Type B pancreatic cell (in vitro differentiated cells): ENCODE measurements around the gene AHCYL2. TPM values are rescaled to one million over a fixed set of nuclear protein-coding genes. Genes with fewer than 3 reads are reported as not detected.

Experiments
- DNase-seq: peaks from one replicate; pipeline ENCODE4 v3.0.0; 2021; ENCODE audit warnings: mixed read lengths; ENCODE audit not compliant: unreplicated experiment; ENCODE audit errors: extremely low spot score
- H3K27ac Mint-ChIP-seq: 2 replicates; pipeline ENCODE4 v1.8.0; 2021; ENCODE audit warnings: mild to moderate bottlenecking, mixed read lengths
- H3K27me3 Mint-ChIP-seq: 2 replicates; pipeline ENCODE4 v1.8.0; 2021; ENCODE audit warnings: mixed read lengths
- H3K36me3 Mint-ChIP-seq: 2 replicates; pipeline ENCODE4 v1.8.0; 2021; ENCODE audit warnings: mixed read lengths
- H3K4me1 Mint-ChIP-seq: one replicate; pipeline ENCODE4 v1.8.0; 2021; ENCODE audit warnings: mixed read lengths; ENCODE audit not compliant: unreplicated experiment
- H3K4me3 Mint-ChIP-seq: 2 replicates; pipeline ENCODE4 v1.8.0; 2021; ENCODE audit warnings: mild to moderate bottlenecking, mixed read lengths
- H3K9me3 Mint-ChIP-seq: 2 replicates; pipeline ENCODE4 v1.8.0; 2021; ENCODE audit warnings: mixed read lengths
- long read RNA-seq: library from polyadenylated mRNA; unstranded; transcript quantifications from one replicate; pipeline ENCODE4 v2.0.0, GENCODE V29; 2020
- total RNA-seq: library from RNA; stranded (reverse); gene quantifications from 2 replicates; pipeline ENCODE4 v1.2.1, GENCODE V29; 2021; ENCODE audit warnings: low replicate concordance
- TF ChIP-seq, protein P1 (sequence below): fragments of 200-600 bp; sonication (generic); conservative IDR thresholded peaks from 2 replicates; pipeline ENCODE4 v1.5.0; 2021; ENCODE audit warnings: antibody characterized with exemption, mild to moderate bottlenecking

AHCYL2 gene
- total RNA-seq, result 15.7 and 27.8 TPM in 2 replicates
- long read RNA-seq, partial matches to known transcripts, result 0 of 5 reads
- long read RNA-seq, other reads (novel, unspliced or antisense), result 2 of 5 reads

GRCh38 chr7:129224251-129225205, at the start of gene AHCYL2:
AHCYL2 (plus strand) TSS chr7:129225030.
- Mint-ChIP-seq H3K4me3 (peak within 1 kb of the TSS; percentile 94), H3K36me3 (no peaks in the 10 kb centered on the region), H3K27ac (peak within 1 kb of the TSS; percentile 94), H3K4me1 (peaks cover 30% of the 10 kb centered on the region), H3K9me3 (no peaks in the 10 kb centered on the region), H3K27me3 (no peaks in the 10 kb centered on the region)
- DNase-seq, result peak; percentile 97
- TF ChIP-seq, protein P1, sequence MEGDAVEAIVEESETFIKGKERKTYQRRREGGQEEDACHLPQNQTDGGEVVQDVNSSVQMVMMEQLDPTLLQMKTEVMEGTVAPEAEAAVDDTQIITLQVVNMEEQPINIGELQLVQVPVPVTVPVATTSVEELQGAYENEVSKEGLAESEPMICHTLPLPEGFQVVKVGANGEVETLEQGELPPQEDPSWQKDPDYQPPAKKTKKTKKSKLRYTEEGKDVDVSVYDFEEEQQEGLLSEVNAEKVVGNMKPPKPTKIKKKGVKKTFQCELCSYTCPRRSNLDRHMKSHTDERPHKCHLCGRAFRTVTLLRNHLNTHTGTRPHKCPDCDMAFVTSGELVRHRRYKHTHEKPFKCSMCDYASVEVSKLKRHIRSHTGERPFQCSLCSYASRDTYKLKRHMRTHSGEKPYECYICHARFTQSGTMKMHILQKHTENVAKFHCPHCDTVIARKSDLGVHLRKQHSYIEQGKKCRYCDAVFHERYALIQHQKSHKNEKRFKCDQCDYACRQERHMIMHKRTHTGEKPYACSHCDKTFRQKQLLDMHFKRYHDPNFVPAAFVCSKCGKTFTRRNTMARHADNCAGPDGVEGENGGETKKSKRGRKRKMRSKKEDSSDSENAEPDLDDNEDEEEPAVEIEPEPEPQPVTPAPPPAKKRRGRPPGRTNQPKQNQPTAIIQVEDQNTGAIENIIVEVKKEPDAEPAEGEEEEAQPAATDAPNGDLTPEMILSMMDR, result no peak

DNA sequence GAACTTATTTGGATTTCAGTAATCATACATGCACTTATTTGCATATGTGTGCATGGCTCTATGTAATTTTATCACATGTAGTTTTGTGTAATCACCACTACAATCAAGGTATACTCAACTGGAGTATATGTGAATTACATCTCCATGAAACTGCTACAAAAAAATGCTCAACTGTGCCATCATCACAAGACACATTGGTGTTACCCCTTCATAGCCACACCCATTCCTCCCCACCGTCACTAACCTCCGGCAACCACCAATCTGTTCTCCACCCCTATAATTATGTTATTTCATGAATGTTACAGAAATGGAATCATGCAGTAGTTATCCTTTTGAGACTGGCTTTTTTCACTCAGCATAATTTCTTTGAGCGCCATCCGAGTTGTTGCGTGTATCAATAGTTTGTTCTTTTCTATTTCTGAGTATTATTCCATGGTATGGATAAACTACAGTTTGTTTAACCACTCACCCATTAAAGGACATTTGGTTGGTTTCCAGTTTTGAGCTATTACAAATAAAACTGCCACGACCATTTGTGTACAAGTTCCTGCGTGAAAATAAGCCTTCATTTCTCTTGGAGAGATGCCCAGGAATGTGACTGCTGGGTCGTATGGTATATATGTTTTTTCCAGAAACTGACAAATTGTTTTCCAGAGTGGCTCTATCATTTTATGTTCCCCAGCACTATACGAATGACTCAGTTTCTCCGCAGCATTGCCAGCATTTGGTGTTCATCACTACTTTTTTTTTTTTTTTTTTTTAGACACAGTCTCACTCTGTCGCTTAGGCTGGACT, 47.7 kb upstream of the AHCYL2 start:
- Mint-ChIP-seq H3K4me3 (no peak overlapping the region), H3K4me1 (no peaks in the 10 kb centered on the region), H3K27ac (no peak overlapping the region), H3K9me3 (no peaks in the 10 kb centered on the region), H3K36me3 (no peaks in the 10 kb centered on the region), H3K27me3 (peaks cover 9% of the 10 kb centered on the region)
- TF ChIP-seq, protein P1, result no peak
- no peak for DNase-seq

GRCh38 chr7:129184981-129185670, 39.7 kb upstream of the AHCYL2 start:
- H3K4me3 Mint-ChIP-seq, result peak overlapping the region; percentile 33

DNA sequence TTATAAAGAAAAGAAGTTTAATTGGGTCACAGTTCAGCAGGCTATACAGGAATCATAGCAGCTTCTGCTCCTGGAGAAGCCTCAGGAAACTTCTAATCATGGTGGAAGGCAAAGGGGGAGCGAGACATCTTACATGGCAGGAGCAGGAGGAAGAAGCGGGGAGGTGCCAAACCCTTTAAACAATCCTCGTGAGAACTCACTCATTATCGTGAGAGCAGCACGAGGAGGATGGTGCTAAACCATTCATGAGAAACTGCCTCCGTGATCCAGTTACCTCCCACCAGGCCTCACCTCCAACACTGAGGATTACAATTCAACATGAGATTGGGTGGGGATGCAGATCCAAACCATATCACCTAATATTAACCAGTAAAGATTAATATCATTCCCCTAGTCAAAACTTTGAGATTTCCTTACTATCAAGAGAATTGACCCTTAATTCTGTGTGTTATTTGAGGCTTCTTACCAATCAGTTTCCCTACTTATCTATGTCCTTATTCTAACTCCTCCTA, 38.0 kb upstream of the AHCYL2 start:
- TF ChIP-seq, protein P1, result no peak
- peak overlapping the region; percentile 84 for H3K4me3 Mint-ChIP-seq
- peaks cover 4% of the 10 kb centered on the region for H3K27me3 Mint-ChIP-seq

More at GRCh38 chr7:129184981-129185670, 39.7 kb upstream of the AHCYL2 start:
- Mint-ChIP-seq H3K36me3 (peaks cover 5% of the 10 kb centered on the region), H3K27ac (no peak overlapping the region), H3K27me3 (peaks cover 4% of the 10 kb centered on the region), H3K4me1 (peaks cover 12% of the 10 kb centered on the region), H3K9me3 (no peaks in the 10 kb centered on the region)
- no peak for DNase-seq
- TF ChIP-seq, protein P1, result no peak

More for the DNA sequence above, 38.0 kb upstream of the AHCYL2 start:
- Mint-ChIP-seq H3K4me1 (peaks cover 20% of the 10 kb centered on the region), H3K36me3 (peaks cover 7% of the 10 kb centered on the region), H3K27ac (no peak overlapping the region), H3K9me3 (no peaks in the 10 kb centered on the region)
- DNase-seq, result no peak
